ENCODE data around the gene SERPINA6. TPM values are rescaled to one million over a fixed set of nuclear protein-coding genes. Genes with fewer than 3 reads are reported as not detected.

The SERPINA6 gene
- total RNA-seq, 1 donor from 2014 or later, result 1.1 TPM

GRCh38 chr14:94364037-94364436 lies 40.9 kb upstream of the SERPINA6 start:
- no peak overlapping the region for H3K4me3 ChIP-seq
- ATAC-seq (no peak), DNase-seq (no peak)
- no peaks in the 10 kb centered on the region for H3K9me3 ChIP-seq
- H3K27ac ChIP-seq, result no peak overlapping the region
- no peaks in the 10 kb centered on the region for H3K27me3 ChIP-seq (ENCODE audit: low read depth)
- no peaks in the 10 kb centered on the region for H3K4me1 ChIP-seq
- no peak for TF ChIP-seq CTCF (IDR thresholded peaks at IDR 0.05)
- intact Hi-C loops (cut with DNase I), result no loop called here
- H3K36me3 ChIP-seq, result no peaks in the 10 kb centered on the region

- intact Hi-C loops (cut with DNase I), result no loop called here
- no peak for ATAC-seq
These were observed 40.1 kb upstream of the SERPINA6 start for GRCh38 chr14:94363151-94363624.

GRCh38 chr14:94362614-94363133 lies 39.5 kb upstream of the SERPINA6 start:
- no peak for DNase-seq
- no peak for ATAC-seq
- no peaks in the 10 kb centered on the region for H3K4me1 ChIP-seq
- no peak for TF ChIP-seq CTCF (IDR thresholded peaks at IDR 0.05)
- H3K9me3 ChIP-seq, result no peaks in the 10 kb centered on the region
- no peaks in the 10 kb centered on the region for H3K27me3 ChIP-seq (ENCODE audit: low read depth)
- intact Hi-C loops (cut with DNase I), result no loop called here
- no peak overlapping the region for H3K27ac ChIP-seq
- no peaks in the 10 kb centered on the region for H3K36me3 ChIP-seq
- no peak overlapping the region for H3K4me3 ChIP-seq

More at GRCh38 chr14:94363151-94363624, 40.1 kb upstream of the SERPINA6 start:
- Histone ChIP-seq H3K4me3 (no peak overlapping the region), H3K9me3 (no peaks in the 10 kb centered on the region), H3K27me3 (ENCODE audit: low read depth) (no peaks in the 10 kb centered on the region), H3K36me3 (no peaks in the 10 kb centered on the region), H3K4me1 (no peaks in the 10 kb centered on the region), H3K27ac (no peak overlapping the region)
- no peak for DNase-seq
- TF ChIP-seq CTCF (IDR thresholded peaks at IDR 0.05), result no peak

- Histone ChIP-seq H3K4me3 (no peak overlapping the region), H3K4me1 (no peaks in the 10 kb centered on the region), H3K36me3 (no peaks in the 10 kb centered on the region), H3K27me3 (ENCODE audit: low read depth) (no peaks in the 10 kb centered on the region), H3K9me3 (no peaks in the 10 kb centered on the region), H3K27ac (no peak overlapping the region)
- peak in 1 of 2 donors; percentile 41 for ATAC-seq
- TF ChIP-seq CTCF (IDR thresholded peaks at IDR 0.05), result no peak
- intact Hi-C loops (cut with DNase I), result no loop called here
- DNase-seq, result no peak
These were observed 38.5 kb upstream of the SERPINA6 start for GRCh38 chr14:94361682-94362081.

- Histone ChIP-seq H3K27me3 (ENCODE audit: low read depth) (no peaks in the 10 kb centered on the region), H3K36me3 (no peaks in the 10 kb centered on the region), H3K4me1 (no peaks in the 10 kb centered on the region), H3K4me3 (no peak overlapping the region), H3K27ac (no peak overlapping the region), H3K9me3 (no peaks in the 10 kb centered on the region)
- intact Hi-C loops (cut with DNase I), result no loop called here
- ATAC-seq (peak in 1 of 2 donors; percentile 24), DNase-seq (no peak)
- no peak for TF ChIP-seq CTCF (IDR thresholded peaks at IDR 0.05)
These were observed 37.9 kb upstream of the SERPINA6 start for GRCh38 chr14:94360945-94361565.
